ENCODE measurements around the gene TMEM108.

TMEM108 gene

DNA sequence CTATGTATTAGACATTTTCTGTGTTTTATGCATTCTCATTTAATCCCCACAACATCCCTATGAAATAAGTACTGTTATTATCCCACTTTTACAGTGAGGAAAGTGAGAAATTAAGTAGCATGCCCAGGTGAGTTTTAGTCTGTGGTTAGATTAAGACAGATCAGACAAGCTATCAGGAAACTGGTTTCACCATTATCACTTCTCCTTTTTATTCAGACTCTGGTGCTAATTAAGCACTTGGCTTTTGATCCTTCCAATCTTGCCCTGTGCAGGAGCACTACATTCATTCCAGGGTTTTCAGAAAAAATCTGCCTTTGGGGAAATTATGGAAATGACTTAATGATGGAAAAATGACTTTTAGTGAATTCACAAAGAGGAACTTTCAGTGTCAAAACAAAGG is 115.2 kb downstream of the TMEM108 start:
- Mint-ChIP-seq H3K27ac (no peak overlapping the region), H3K4me1 (ENCODE audit: low read depth) (no peaks in the 10 kb centered on the region), H3K4me3 (no peak overlapping the region), H3K27me3 (peaks cover 5% of the 10 kb centered on the region), H3K9me3 (no peaks in the 10 kb centered on the region), H3K36me3 (ENCODE audit: low read depth) (no peaks in the 10 kb centered on the region)
- DNase-seq, result no peak

DNA sequence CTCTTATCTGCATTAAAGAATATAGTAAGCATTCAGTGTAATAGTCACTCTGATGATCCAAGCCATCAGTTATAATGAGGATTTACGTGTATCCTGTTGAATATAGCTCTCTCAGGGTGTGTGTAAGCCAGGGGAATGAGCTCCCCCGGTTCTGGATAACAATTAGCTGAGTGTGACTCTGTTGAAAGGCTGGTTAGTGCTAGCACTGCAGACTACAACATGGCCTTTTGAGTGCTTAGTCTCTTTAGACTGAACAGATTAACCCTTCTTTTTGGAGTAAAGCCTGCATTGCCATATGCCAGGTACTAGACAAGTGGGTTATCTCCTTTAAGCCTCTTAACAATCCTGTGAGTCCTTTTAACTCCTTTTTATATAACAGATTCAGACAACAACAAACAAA is 119.5 kb downstream of the TMEM108 start:
- Mint-ChIP-seq H3K4me3 (no peak overlapping the region), H3K27ac (no peak overlapping the region), H3K27me3 (peaks cover 5% of the 10 kb centered on the region), H3K4me1 (ENCODE audit: low read depth) (no peaks in the 10 kb centered on the region), H3K36me3 (ENCODE audit: low read depth) (no peaks in the 10 kb centered on the region), H3K9me3 (no peaks in the 10 kb centered on the region)
- DNase-seq, result no peak

GRCh38 chr3:133158686-133159085 is 120.5 kb downstream of the TMEM108 start:
- Mint-ChIP-seq H3K27ac (no peak overlapping the region), H3K4me1 (ENCODE audit: low read depth) (no peaks in the 10 kb centered on the region)
- no peak for DNase-seq

GRCh38 chr3:133159498-133160475 is 121.6 kb downstream of the TMEM108 start:
- no peak overlapping the region for H3K27ac Mint-ChIP-seq
- no peaks in the 10 kb centered on the region for H3K36me3 Mint-ChIP-seq (ENCODE audit: low read depth)
- H3K9me3 Mint-ChIP-seq, result no peaks in the 10 kb centered on the region
- no peak overlapping the region for H3K4me3 Mint-ChIP-seq
- peaks cover 8% of the 10 kb centered on the region for H3K27me3 Mint-ChIP-seq
- DNase-seq, result no peak
- no peaks in the 10 kb centered on the region for H3K4me1 Mint-ChIP-seq (ENCODE audit: low read depth)

More at GRCh38 chr3:133158686-133159085, 120.5 kb downstream of the TMEM108 start:
- Mint-ChIP-seq H3K9me3 (no peaks in the 10 kb centered on the region), H3K36me3 (ENCODE audit: low read depth) (no peaks in the 10 kb centered on the region), H3K4me3 (no peak overlapping the region), H3K27me3 (peaks cover 6% of the 10 kb centered on the region)

GRCh38 chr3:133161656-133162055 is 123.5 kb downstream of the TMEM108 start:
- no peaks in the 10 kb centered on the region for H3K4me1 Mint-ChIP-seq (ENCODE audit: low read depth)
- no peaks in the 10 kb centered on the region for H3K36me3 Mint-ChIP-seq (ENCODE audit: low read depth)
- no peak overlapping the region for H3K4me3 Mint-ChIP-seq
- no peaks in the 10 kb centered on the region for H3K9me3 Mint-ChIP-seq
- no peak overlapping the region for H3K27ac Mint-ChIP-seq
- no peak for DNase-seq
- H3K27me3 Mint-ChIP-seq, result peaks cover 6% of the 10 kb centered on the region

- Mint-ChIP-seq H3K9me3 (peaks cover 2% of the 10 kb centered on the region), H3K4me3 (no peak overlapping the region), H3K36me3 (ENCODE audit: low read depth) (no peaks in the 10 kb centered on the region), H3K27me3 (peaks cover 10% of the 10 kb centered on the region), H3K27ac (no peak overlapping the region), H3K4me1 (ENCODE audit: low read depth) (no peaks in the 10 kb centered on the region)
- DNase-seq, result no peak
These were observed 124.1 kb downstream of the TMEM108 start for GRCh38 chr3:133162265-133162664.

- no peak for DNase-seq
These were observed 124.6 kb downstream of the TMEM108 start for GRCh38 chr3:133162670-133163305.

DNA sequence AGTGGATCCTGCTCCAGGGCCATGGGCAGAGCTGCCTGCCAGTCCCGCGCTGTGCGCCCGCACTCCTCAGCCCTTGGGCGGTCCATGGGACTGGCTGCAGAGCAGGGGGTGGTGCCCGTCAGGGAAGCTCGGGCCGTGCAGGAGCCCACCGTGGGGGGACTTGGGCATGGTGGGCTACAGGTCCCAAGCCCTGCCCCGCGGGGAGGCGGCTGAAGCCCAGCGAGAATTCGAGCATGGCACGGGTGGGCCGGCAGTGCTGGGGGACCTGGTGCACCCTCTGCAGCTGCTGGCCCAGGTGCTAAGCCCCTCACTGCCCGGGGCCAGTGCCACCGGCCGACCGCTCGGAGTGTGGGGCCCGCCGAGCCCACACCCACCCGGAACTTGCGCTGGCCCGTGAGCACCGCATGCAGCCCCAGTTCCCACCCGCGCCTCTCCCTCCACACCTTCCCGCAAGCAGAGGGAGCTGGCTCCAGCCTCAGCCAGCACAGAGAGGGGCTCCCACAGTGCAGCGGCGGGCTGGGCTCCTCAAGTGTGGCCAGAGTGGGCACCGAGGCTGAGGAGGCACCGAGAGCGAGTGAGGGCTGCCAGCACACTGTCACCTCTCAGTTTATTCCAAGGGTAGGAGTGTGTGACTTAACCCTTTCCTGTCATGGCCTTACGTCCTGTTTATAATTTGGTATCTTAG is 129.3 kb downstream of the TMEM108 start:
- Mint-ChIP-seq H3K27me3 (peaks cover 24% of the 10 kb centered on the region), H3K9me3 (peaks cover 2% of the 10 kb centered on the region), H3K4me1 (ENCODE audit: low read depth) (peaks cover 4% of the 10 kb centered on the region), H3K27ac (no peak overlapping the region), H3K4me3 (no peak overlapping the region), H3K36me3 (ENCODE audit: low read depth) (no peaks in the 10 kb centered on the region)
- no peak for DNase-seq

More at GRCh38 chr3:133162670-133163305, 124.6 kb downstream of the TMEM108 start:
- Mint-ChIP-seq H3K27ac (no peak overlapping the region), H3K9me3 (peaks cover 2% of the 10 kb centered on the region), H3K4me1 (ENCODE audit: low read depth) (no peaks in the 10 kb centered on the region), H3K36me3 (ENCODE audit: low read depth) (no peaks in the 10 kb centered on the region), H3K4me3 (no peak overlapping the region), H3K27me3 (peaks cover 11% of the 10 kb centered on the region)

GRCh38 chr3:133168025-133168401 is 129.8 kb downstream of the TMEM108 start:
- peaks cover 4% of the 10 kb centered on the region for H3K4me1 Mint-ChIP-seq (ENCODE audit: low read depth)
- H3K36me3 Mint-ChIP-seq (ENCODE audit: low read depth), result no peaks in the 10 kb centered on the region
- no peak overlapping the region for H3K4me3 Mint-ChIP-seq

DNA sequence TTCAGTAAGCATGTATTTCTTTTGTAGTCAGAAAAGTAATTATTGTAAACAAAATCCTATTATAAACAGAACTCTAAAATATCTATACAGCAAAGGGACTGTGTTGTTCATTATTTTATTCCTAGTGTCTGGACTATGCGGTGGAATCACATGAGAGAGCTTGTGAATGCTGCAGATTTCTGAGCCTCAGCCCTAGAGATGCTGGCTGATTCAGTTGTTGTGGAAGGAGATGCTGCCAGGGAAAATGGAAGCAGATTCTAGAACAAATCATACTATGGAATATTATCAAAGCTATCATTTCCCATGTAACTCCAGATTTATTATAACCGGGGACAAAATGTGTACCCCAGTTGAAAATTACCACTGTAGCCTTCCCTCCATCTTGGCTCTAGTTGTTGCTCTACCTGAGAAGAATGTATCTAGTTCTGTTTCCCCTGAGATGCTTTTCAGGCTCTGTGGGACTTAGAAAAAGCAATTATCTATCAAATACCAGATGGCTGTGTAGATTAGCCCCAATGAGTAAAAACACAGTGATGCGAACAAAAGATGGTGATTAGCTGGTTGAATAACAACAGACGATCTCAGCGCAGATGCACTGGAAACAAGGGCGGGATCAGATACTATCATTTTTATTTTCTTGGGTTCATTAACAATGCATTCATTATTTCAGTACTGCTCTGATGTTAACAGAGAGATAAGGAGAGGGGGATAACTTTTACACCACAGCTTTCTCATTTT is 131.3 kb downstream of the TMEM108 start:
- Mint-ChIP-seq H3K4me1 (ENCODE audit: low read depth) (peaks cover 4% of the 10 kb centered on the region), H3K9me3 (peaks cover 2% of the 10 kb centered on the region), H3K27me3 (peaks cover 21% of the 10 kb centered on the region), H3K27ac (no peak overlapping the region), H3K4me3 (no peak overlapping the region), H3K36me3 (ENCODE audit: low read depth) (no peaks in the 10 kb centered on the region)
- no peak for DNase-seq

More at GRCh38 chr3:133168025-133168401, 129.8 kb downstream of the TMEM108 start:
- no peak overlapping the region for H3K27ac Mint-ChIP-seq
- peaks cover 24% of the 10 kb centered on the region for H3K27me3 Mint-ChIP-seq
- peaks cover 2% of the 10 kb centered on the region for H3K9me3 Mint-ChIP-seq
- DNase-seq, result no peak

- no peak for DNase-seq
- Mint-ChIP-seq H3K36me3 (ENCODE audit: low read depth) (no peaks in the 10 kb centered on the region), H3K27ac (no peak overlapping the region), H3K9me3 (peaks cover 2% of the 10 kb centered on the region), H3K4me1 (ENCODE audit: low read depth) (peaks cover 4% of the 10 kb centered on the region), H3K27me3 (peaks cover 16% of the 10 kb centered on the region), H3K4me3 (no peak overlapping the region)
These were observed 133.6 kb downstream of the TMEM108 start for GRCh38 chr3:133171831-133172230.

GRCh38 chr3:133181392-133182150 is 143.4 kb downstream of the TMEM108 start:
- H3K27me3 Mint-ChIP-seq, result no peaks in the 10 kb centered on the region
- no peak for DNase-seq
- no peak overlapping the region for H3K4me3 Mint-ChIP-seq
- H3K9me3 Mint-ChIP-seq, result no peaks in the 10 kb centered on the region
- H3K4me1 Mint-ChIP-seq (ENCODE audit: low read depth), result no peaks in the 10 kb centered on the region
- H3K27ac Mint-ChIP-seq, result no peak overlapping the region
- H3K36me3 Mint-ChIP-seq (ENCODE audit: low read depth), result no peaks in the 10 kb centered on the region

GRCh38 chr3:133187870-133188379 is 149.7 kb downstream of the TMEM108 start:
- Mint-ChIP-seq H3K27ac (no peak overlapping the region), H3K9me3 (no peaks in the 10 kb centered on the region), H3K4me1 (ENCODE audit: low read depth) (no peaks in the 10 kb centered on the region), H3K4me3 (no peak overlapping the region), H3K36me3 (ENCODE audit: low read depth) (no peaks in the 10 kb centered on the region), H3K27me3 (peaks cover 10% of the 10 kb centered on the region)
- no peak for DNase-seq

Data from activated T-cell treated with anti-CD3 and anti-CD28 coated beads, Interleukin-2, amount 50 U/mL, for 24 hours (primary cell).